CD4-positive, CD25-positive, alpha-beta regulatory T cell (primary cell): Measurements from ENCODE around the gene RALBP1. TPM values are rescaled to one million over a fixed set of nuclear protein-coding genes. Genes with fewer than 3 reads are reported as not detected.

Experiments used
- ATAC-seq, 2 donors: fragments of 150-1000 bp; cut with Tn5 transposase; one replicate each; pipeline ENCODE4 v1.10.0; 2021; ENCODE audit warnings: low read depth in 2 of 2, moderate number of reproducible peaks in 2 of 2, moderate library complexity in 1 of 2
- DNase-seq, 3 donors: peaks; one replicate each; pipeline versions ENCODE4 v3.0.0 to v3.0.0-alpha.2; 2012 to 2022; ENCODE audit warnings: mixed read lengths in 1 of 3
- H3K27ac ChIP-seq: one replicate; pipeline ENCODE4 v1.7.0; 2013; ENCODE audit warnings: mild to moderate bottlenecking, low read length; ENCODE audit not compliant: insufficient read depth, poor library complexity, severe bottlenecking
- H3K27me3 ChIP-seq: one replicate; pipeline ENCODE4 v1.7.0; 2013; ENCODE audit warnings: low read length; ENCODE audit not compliant: control insufficient read depth, insufficient read depth
- H3K36me3 ChIP-seq: one replicate; pipeline ENCODE4 v1.7.0; 2013; ENCODE audit warnings: mild to moderate bottlenecking, low read length, moderate library complexity; ENCODE audit not compliant: control insufficient read depth, insufficient read depth
- H3K4me1 ChIP-seq: 2 replicates; pipeline ENCODE4 v1.7.0; 2013; ENCODE audit warnings: mild to moderate bottlenecking, low read length; ENCODE audit not compliant: insufficient read depth, control insufficient read depth, poor library complexity, severe bottlenecking
- H3K4me3 ChIP-seq: one replicate; pipeline ENCODE4 v1.7.0; 2013; ENCODE audit warnings: low read depth, mild to moderate bottlenecking, low read length, moderate library complexity
- H3K9me3 ChIP-seq, 2 experiments: 1 replicate in 1 of 2; 2 replicates in 1 of 2; pipeline ENCODE4 v1.7.0; 2013; ENCODE audit warnings: low read length in 2 of 2, mild to moderate bottlenecking in 1 of 2, moderate library complexity in 1 of 2; ENCODE audit not compliant: control insufficient read depth in 2 of 2
- H3K27ac Mint-ChIP-seq, 3 donors: one replicate each; pipeline ENCODE4 v1.8.0; 2020 to 2022; ENCODE audit warnings: mild to moderate bottlenecking in 3 of 3, mixed read lengths in 3 of 3, moderate library complexity in 2 of 3
- H3K27me3 Mint-ChIP-seq: one replicate; pipeline ENCODE4 v1.8.0; 2022; ENCODE audit warnings: mild to moderate bottlenecking, mixed read lengths
- H3K36me3 Mint-ChIP-seq: one replicate; pipeline ENCODE4 v1.8.0; 2020; ENCODE audit warnings: mixed read lengths
- H3K4me1 Mint-ChIP-seq, 4 donors: one replicate each; pipeline ENCODE4 v1.8.0; 2020 to 2022; ENCODE audit warnings: mixed read lengths in 4 of 4, mild to moderate bottlenecking in 1 of 4
- H3K4me3 Mint-ChIP-seq, 4 donors: one replicate each; pipeline ENCODE4 v1.8.0; 2020 to 2022; ENCODE audit warnings: mild to moderate bottlenecking in 4 of 4, mixed read lengths in 4 of 4, moderate library complexity in 3 of 4
- H3K9me3 Mint-ChIP-seq, 7 donors: one replicate each; pipeline ENCODE4 v1.8.0; 2020 to 2022; ENCODE audit warnings: mixed read lengths in 7 of 7, mild to moderate bottlenecking in 3 of 7, moderate library complexity in 2 of 7
- polyA plus RNA-seq, 4 donors: library from polyadenylated mRNA; unstranded; fragments of 300-500 nt; fragmentation: Illumina TruSeq; gene quantifications; one replicate each; pipeline ENCODE4 v1.2.3, GENCODE V29; 2021
- total RNA-seq: library from RNA; stranded (reverse); gene quantifications from one replicate; pipeline ENCODE4 v1.2.3, GENCODE V29; 2022

Gene RALBP1
- total and polyA plus RNA-seq, 5 donors from 2014 or later: 27.0 to 42.3 (median 38.4) TPM

DNA sequence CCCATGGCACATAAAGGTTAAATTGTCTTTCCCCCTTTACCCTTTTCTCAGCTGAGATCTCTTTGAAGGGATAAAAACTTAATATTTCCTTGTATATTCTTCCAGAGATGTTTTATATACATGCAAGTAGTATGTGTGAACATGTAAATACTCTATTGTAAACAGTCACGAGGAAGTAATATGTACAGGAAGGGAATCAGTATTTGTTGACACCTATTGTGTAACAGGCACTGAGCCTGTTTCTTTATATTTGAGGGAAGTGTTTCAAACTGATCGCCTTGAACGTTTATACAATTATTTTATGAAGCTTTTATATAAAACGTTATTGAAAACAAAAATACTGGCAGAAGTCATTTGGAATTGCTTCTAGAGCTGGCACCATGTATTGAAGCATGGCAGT lies 13.2 kb downstream of the RALBP1 start:
- ATAC-seq (no peak), DNase-seq (no peak)
- Histone ChIP-seq H3K27ac (no peak overlapping the region), H3K36me3 (no peaks in the 10 kb centered on the region), H3K9me3 (no peaks in the 10 kb centered on the region), H3K4me1 (no peaks in the 10 kb centered on the region), H3K4me3 (no peak overlapping the region), H3K27me3 (no peaks in the 10 kb centered on the region)
- Mint-ChIP-seq H3K9me3 (peaks cover 0 to 5% (median 1%) of the 10 kb centered on the region in 7 donors), H3K36me3 (peaks cover 24% of the 10 kb centered on the region), H3K4me1 (peaks cover 10 to 47% (median 32%) of the 10 kb centered on the region in 4 donors), H3K4me3 (no peak overlapping the region), H3K27me3 (no peaks in the 10 kb centered on the region), H3K27ac (no peak overlapping the region)

DNA sequence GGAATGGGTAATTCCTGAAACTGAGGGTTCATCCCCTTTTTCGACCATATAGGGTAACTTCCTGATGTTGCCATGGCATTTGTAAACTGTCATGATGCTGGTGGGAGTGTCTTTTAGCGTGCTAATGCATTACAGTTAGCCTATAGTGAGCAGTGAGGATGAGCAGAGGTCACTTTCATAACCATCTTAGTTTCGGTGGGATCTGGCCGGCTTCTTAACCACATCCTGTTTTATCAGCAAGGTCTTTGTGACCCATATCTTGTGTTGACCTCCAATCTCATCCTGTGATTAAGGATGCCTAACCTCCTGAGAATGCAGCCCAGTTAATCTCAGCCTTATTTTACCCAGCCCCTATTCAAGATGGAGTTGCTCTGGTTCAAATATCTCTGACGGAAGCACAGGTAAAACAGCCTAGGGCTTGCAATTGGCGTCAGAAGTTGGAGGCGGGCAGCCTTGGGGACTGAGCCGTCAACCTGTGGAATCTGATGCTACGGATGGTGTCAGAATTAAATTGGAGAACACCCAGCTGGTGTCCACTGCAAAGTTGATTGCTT lies 19.5 kb downstream of the RALBP1 start:
- Mint-ChIP-seq H3K27ac (peak overlapping the region; percentile 13 to 61 (median 22)), H3K27me3 (no peaks in the 10 kb centered on the region), H3K9me3 (peaks cover 0 to 2% (median 0%) of the 10 kb centered on the region in 7 donors), H3K36me3 (peaks cover 15% of the 10 kb centered on the region), H3K4me3 (no peak overlapping the region), H3K4me1 (peaks cover 17 to 39% (median 35%) of the 10 kb centered on the region in 4 donors)
- Histone ChIP-seq H3K27me3 (no peaks in the 10 kb centered on the region), H3K9me3 (no peaks in the 10 kb centered on the region), H3K27ac (no peak overlapping the region), H3K4me1 (peaks cover 18% of the 10 kb centered on the region), H3K4me3 (no peak overlapping the region), H3K36me3 (peaks cover 6% of the 10 kb centered on the region)
- DNase-seq (peak in 1 of 3 donors; percentile 10), ATAC-seq (no peak)

DNA sequence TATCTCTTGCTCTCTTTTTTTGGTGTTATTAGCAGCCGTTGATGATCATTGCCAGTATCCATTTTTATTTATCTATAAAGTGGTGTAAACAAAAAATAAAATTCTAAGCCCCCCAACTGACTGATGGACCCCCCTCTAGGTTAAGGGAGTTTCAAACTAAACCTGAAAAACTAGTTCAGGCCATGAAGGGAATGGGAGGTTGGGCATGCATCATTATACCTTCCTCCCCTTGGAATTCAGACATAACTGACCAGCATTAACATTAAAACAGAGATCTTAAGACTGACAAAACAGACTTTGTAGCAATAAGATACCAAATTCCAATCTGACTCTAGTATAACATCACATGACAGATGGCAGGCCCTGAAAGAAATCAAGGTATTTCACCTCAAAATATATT lies 20.2 kb downstream of the RALBP1 start:
- Histone ChIP-seq H3K36me3 (peaks cover 6% of the 10 kb centered on the region), H3K4me3 (no peak overlapping the region), H3K27me3 (no peaks in the 10 kb centered on the region), H3K9me3 (no peaks in the 10 kb centered on the region), H3K27ac (no peak overlapping the region), H3K4me1 (peaks cover 18% of the 10 kb centered on the region)
- DNase-seq (no peak), ATAC-seq (no peak)
- H3K4me1 Mint-ChIP-seq: peaks cover 17 to 42% (median 38%) of the 10 kb centered on the region in 4 donors
- H3K27me3 Mint-ChIP-seq: no peaks in the 10 kb centered on the region
- H3K36me3 Mint-ChIP-seq: peaks cover 19% of the 10 kb centered on the region
- no peak overlapping the region for H3K4me3 Mint-ChIP-seq
- H3K9me3 Mint-ChIP-seq: peaks cover 0 to 2% (median 0%) of the 10 kb centered on the region in 7 donors
- H3K27ac Mint-ChIP-seq: peak overlapping the region in 1 of 3 donors; percentile 61

DNA sequence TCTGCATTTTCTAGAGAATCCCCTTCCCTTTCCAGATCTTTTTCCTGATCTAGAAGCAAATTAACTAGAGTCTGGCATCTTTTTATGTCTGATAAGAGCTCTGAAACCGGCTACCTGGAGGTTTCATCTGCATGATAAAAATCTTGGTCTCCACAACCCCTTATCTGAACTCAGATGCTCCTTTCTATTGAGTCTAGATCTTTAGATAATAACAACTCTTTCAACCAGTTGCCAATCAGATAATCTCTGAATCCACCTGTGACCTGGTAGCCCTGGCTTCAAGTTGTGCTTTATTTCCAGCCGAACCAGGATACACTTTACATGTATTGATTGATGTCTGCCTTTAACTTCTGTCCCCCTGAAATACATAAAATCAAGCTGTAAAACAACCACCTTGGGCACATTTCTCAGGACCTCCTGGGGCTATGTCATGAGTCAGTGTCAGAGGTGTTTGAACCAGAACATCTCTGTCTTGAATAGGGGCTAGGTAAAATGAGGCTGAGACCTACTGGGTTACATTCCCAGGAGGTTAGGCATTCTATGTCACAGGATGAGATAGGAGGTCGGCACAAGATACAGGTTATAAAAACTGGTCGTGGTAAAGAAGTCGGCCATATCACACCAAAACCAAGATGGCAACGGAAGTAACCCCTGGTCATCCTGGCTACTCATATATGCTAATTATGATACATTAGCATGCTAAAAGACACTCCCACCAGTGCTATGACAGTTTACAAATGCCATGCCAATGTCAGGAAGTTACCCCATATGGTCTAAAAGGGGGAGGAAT lies 20.8 kb downstream of the RALBP1 start:
- H3K9me3 ChIP-seq: no peaks in the 10 kb centered on the region
- H3K27ac ChIP-seq: no peak overlapping the region
- H3K9me3 Mint-ChIP-seq: peaks cover 0 to 6% (median 0%) of the 10 kb centered on the region in 7 donors
- DNase-seq (no peak), ATAC-seq (no peak)
- peaks cover 18% of the 10 kb centered on the region for H3K4me1 ChIP-seq
- no peak overlapping the region for H3K27ac Mint-ChIP-seq
- H3K36me3 Mint-ChIP-seq: peaks cover 21% of the 10 kb centered on the region
- H3K4me1 Mint-ChIP-seq: peaks cover 20 to 45% (median 39%) of the 10 kb centered on the region in 4 donors
- peaks cover 6% of the 10 kb centered on the region for H3K36me3 ChIP-seq
- no peaks in the 10 kb centered on the region for H3K27me3 ChIP-seq
- no peaks in the 10 kb centered on the region for H3K27me3 Mint-ChIP-seq
- H3K4me3 ChIP-seq: no peak overlapping the region
- no peak overlapping the region for H3K4me3 Mint-ChIP-seq

DNA sequence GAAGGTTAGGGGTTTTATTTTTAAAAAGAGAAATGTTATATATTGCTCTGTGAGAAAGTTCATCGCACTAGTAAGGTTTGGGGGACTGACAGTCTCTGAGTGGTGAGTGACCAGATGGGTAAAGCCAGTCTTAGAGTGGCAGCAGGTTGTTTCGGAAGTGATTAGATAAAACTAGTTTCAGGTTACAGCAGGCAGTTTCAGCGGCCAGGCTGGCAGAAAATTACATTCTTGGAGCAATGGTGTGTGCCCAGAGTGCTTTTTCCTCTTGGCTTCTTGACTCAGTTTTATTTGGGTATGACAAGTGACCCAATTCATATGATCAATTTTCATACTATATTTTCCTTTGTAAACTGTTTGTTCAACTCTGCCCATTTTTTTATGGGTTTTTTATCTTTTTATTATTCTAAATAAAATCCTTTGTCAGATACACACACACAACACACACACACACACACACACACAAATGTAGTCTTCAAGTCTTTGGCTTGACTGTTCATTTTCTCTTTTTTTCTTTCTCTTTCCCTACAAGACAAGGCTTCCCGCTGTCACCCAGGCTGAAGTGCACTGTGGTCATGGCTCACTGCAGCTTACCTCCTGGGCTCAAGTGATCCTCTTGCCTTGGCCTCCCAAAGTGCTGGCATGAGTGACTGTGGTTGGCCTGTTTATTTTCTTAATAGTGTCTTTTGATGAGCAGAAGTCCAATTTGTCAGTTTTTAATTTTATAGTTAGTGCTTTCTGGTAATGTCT lies 30.9 kb downstream of the RALBP1 start:
- Histone ChIP-seq H3K27ac (no peak overlapping the region), H3K9me3 (peaks cover 3 to 5% of the 10 kb centered on the region in 2 experiments), H3K36me3 (no peaks in the 10 kb centered on the region), H3K27me3 (no peaks in the 10 kb centered on the region), H3K4me1 (peaks cover 4% of the 10 kb centered on the region), H3K4me3 (no peak overlapping the region)
- no peak overlapping the region for H3K27ac Mint-ChIP-seq
- H3K27me3 Mint-ChIP-seq: no peaks in the 10 kb centered on the region
- no peak for ATAC-seq
- DNase-seq: no peak
- H3K9me3 Mint-ChIP-seq: peaks cover 0 to 11% (median 4%) of the 10 kb centered on the region in 7 donors
- no peak overlapping the region for H3K4me3 Mint-ChIP-seq
- H3K36me3 Mint-ChIP-seq: peaks cover 21% of the 10 kb centered on the region
- peaks cover 13 to 43% (median 38%) of the 10 kb centered on the region in 4 donors for H3K4me1 Mint-ChIP-seq

DNA sequence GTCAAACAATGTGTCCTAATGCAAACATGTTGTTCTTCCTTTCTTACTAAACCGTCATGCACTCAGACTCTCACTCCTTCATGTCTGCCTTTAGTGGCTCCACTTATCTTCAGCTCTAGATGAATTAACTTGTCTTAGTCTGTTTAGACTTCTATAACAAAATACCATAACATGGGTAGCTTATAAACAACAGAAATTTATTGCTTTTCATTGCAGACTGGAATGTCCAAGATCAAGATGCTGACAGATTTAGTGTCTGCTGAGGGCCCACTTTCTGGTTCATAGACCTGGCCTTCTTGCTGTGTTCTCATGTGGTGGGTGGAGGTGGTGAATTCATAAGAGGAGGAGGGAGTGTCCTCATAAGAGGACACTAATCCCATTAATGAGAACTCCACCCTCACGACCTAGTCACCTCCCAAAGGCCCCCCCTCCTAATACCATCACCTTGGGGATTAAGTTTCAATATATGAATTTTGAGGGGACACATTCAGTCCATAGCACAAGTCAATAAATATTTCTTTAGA lies 32.3 kb downstream of the RALBP1 start:
- H3K9me3 ChIP-seq: peaks cover 0 to 5% of the 10 kb centered on the region in 2 experiments
- H3K27me3 ChIP-seq: no peaks in the 10 kb centered on the region
- no peaks in the 10 kb centered on the region for H3K27me3 Mint-ChIP-seq
- no peaks in the 10 kb centered on the region for H3K36me3 ChIP-seq
- H3K9me3 Mint-ChIP-seq: peaks cover 0 to 10% (median 4%) of the 10 kb centered on the region in 7 donors
- H3K4me3 Mint-ChIP-seq: no peak overlapping the region
- peaks cover 10% of the 10 kb centered on the region for H3K36me3 Mint-ChIP-seq
- DNase-seq: no peak
- H3K27ac ChIP-seq: no peak overlapping the region
- peaks cover 4% of the 10 kb centered on the region for H3K4me1 ChIP-seq
- ATAC-seq: no peak
- H3K27ac Mint-ChIP-seq: peak overlapping the region; percentile 10 to 77 (median 76)
- no peak overlapping the region for H3K4me3 ChIP-seq
- H3K4me1 Mint-ChIP-seq: peaks cover 13 to 42% (median 38%) of the 10 kb centered on the region in 4 donors

DNA sequence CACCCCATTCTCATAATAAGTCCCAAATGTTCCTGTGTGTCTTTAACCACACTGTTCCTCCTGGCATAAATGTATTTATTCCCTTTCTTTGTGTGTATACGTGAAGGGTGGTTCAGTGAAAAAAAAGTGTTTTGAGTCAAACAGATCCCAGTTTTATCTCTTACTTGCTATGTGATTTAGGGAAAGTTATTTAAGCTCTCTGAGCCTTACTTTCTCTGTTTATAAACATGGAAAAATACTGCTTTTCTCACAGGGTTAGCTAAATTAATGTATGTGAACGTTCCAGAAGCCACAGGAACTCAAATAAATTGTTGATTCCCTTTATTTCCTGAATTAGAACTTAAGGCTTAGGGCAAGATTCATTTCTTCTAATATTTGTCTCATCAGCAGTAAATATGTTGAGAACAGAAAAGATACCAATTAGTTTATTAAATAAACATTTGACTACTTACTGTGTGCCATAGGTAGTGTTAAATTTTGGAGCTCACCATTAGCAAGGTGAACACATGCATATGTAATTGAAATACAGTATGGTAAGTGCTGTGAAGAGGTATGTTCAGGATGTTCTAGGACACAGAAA lies 33.2 kb downstream of the RALBP1 start:
- peaks cover 13 to 42% (median 37%) of the 10 kb centered on the region in 4 donors for H3K4me1 Mint-ChIP-seq
- Histone ChIP-seq H3K9me3 (peaks cover 0 to under 1% of the 10 kb centered on the region in 2 experiments), H3K4me3 (no peak overlapping the region), H3K27ac (no peak overlapping the region), H3K27me3 (no peaks in the 10 kb centered on the region), H3K36me3 (peaks cover under 1% of the 10 kb centered on the region), H3K4me1 (peaks cover 4% of the 10 kb centered on the region)
- H3K36me3 Mint-ChIP-seq: peaks cover under 1% of the 10 kb centered on the region
- no peaks in the 10 kb centered on the region for H3K27me3 Mint-ChIP-seq
- no peak overlapping the region for H3K4me3 Mint-ChIP-seq
- DNase-seq: no peak
- ATAC-seq: no peak
- peak overlapping the region in 2 of 3 donors; percentile 76 to 77 for H3K27ac Mint-ChIP-seq
- peaks cover 0 to 1% (median 0%) of the 10 kb centered on the region in 7 donors for H3K9me3 Mint-ChIP-seq
